ENCODE results near the gene TBC1D2B. TPM values are rescaled to one million over a fixed set of nuclear protein-coding genes. Genes with fewer than 3 reads are reported as not detected.

TBC1D2B gene
- total RNA-seq, 1 donor from 2014 or later: 63.6 TPM

- Histone ChIP-seq H3K9me3 (no peaks in the 10 kb centered on the region), H3K36me3 (peaks cover 0 to 9% of the 10 kb centered on the region in 2 donors), H3K27me3 (no peaks in the 10 kb centered on the region), H3K4me3 (no peak overlapping the region), H3K4me1 (peaks cover 89% of the 10 kb centered on the region), H3K27ac (peak overlapping the region; percentile 80)
- DNase-seq (ENCODE audit: extremely low spot score in 2 of 2): no peak
- intact Hi-C loops (cut with DNase I): loop anchor here (5.0 kb wide), 1 partner anchor 864 kb away; no protein-coding TSS in a partner anchor
- TF ChIP-seq POLR2AphosphoS5 (IDR thresholded peaks at IDR 0.05; ENCODE audit: insufficient read depth in 1 of 2, low read depth in 1 of 2): no peak
- TF ChIP-seq POLR2A (IDR thresholded peaks at IDR 0.05): no peak
- TF ChIP-seq CTCF (IDR thresholded peaks at IDR 0.05): no peak
These were observed 26.7 kb downstream of the TBC1D2B start for GRCh38 chr15:78050826-78051225.

- H3K4me3 ChIP-seq: no peak overlapping the region
- peaks cover 88% of the 10 kb centered on the region for H3K4me1 ChIP-seq
- intact Hi-C loops (cut with DNase I): loop anchor here (5.0 kb wide), 1 partner anchor 863 kb away; no protein-coding TSS in a partner anchor
- DNase-seq (ENCODE audit: extremely low spot score in 2 of 2): no peak
- H3K27ac ChIP-seq: peak overlapping the region; percentile 80
- H3K36me3 ChIP-seq: peaks cover 0 to 9% of the 10 kb centered on the region in 2 donors
- no peaks in the 10 kb centered on the region for H3K27me3 ChIP-seq
- no peak for TF ChIP-seq POLR2A (IDR thresholded peaks at IDR 0.05)
- TF ChIP-seq CTCF (IDR thresholded peaks at IDR 0.05): no peak
- TF ChIP-seq POLR2AphosphoS5 (IDR thresholded peaks at IDR 0.05; ENCODE audit: insufficient read depth in 1 of 2, low read depth in 1 of 2): no peak
- no peaks in the 10 kb centered on the region for H3K9me3 ChIP-seq
These were observed 27.1 kb downstream of the TBC1D2B start for GRCh38 chr15:78050441-78050809.

- intact Hi-C loops (cut with DNase I): loop anchor here (5.0 kb wide), 1 partner anchor 863 kb away; no protein-coding TSS in a partner anchor
- no peak for DNase-seq (ENCODE audit: extremely low spot score in 2 of 2)
These were observed 27.6 kb downstream of the TBC1D2B start for GRCh38 chr15:78049691-78050440.

GRCh38 chr15:78048628-78048920, 28.9 kb downstream of the TBC1D2B start:
- Histone ChIP-seq H3K36me3 (peaks cover 0 to 10% of the 10 kb centered on the region in 2 donors), H3K27me3 (no peaks in the 10 kb centered on the region), H3K4me3 (no peak overlapping the region), H3K27ac (peak overlapping the region; percentile 80), H3K9me3 (no peaks in the 10 kb centered on the region), H3K4me1 (peaks cover 77% of the 10 kb centered on the region)
- DNase-seq (ENCODE audit: extremely low spot score in 2 of 2): peak in 1 of 2 donors; percentile 89
- no peak for TF ChIP-seq CTCF (IDR thresholded peaks at IDR 0.05)
- no peak for TF ChIP-seq POLR2AphosphoS5 (IDR thresholded peaks at IDR 0.05; ENCODE audit: insufficient read depth in 1 of 2, low read depth in 1 of 2)
- no peak for TF ChIP-seq POLR2A (IDR thresholded peaks at IDR 0.05)
- intact Hi-C loops (cut with DNase I): no loop called here

More at GRCh38 chr15:78049691-78050440, 27.6 kb downstream of the TBC1D2B start:
- H3K27me3 ChIP-seq: no peaks in the 10 kb centered on the region
- TF ChIP-seq POLR2A (IDR thresholded peaks at IDR 0.05) (no peak), POLR2AphosphoS5 (IDR thresholded peaks at IDR 0.05; ENCODE audit: insufficient read depth in 1 of 2, low read depth in 1 of 2) (peak in 1 of 2 donors; percentile 21), CTCF (IDR thresholded peaks at IDR 0.05) (no peak)
- H3K36me3 ChIP-seq: peaks cover 0 to 9% of the 10 kb centered on the region in 2 donors
- no peak overlapping the region for H3K4me3 ChIP-seq
- peaks cover 88% of the 10 kb centered on the region for H3K4me1 ChIP-seq
- no peaks in the 10 kb centered on the region for H3K9me3 ChIP-seq
- H3K27ac ChIP-seq: peak overlapping the region; percentile 80
